Upper lobe of left lung (tissue), 4 donors: ENCODE results near the gene ARHGAP19.

ENCODE experiments used
- EP300 ChIP-seq, 4 donors: sonication (generic); formaldehyde crosslinking; IDR thresholded peaks; one replicate each; pipeline ENCODE4 v1.5.1; 2017; ENCODE audit warnings: antibody characterized with exemption in 4 of 4, control low read depth in 2 of 4
- TF ChIP-seq, protein P1 (sequence below), 6 experiments: fragments of 450-650 bp in 4 of 6; fragments of 200-600 bp in 2 of 6; sonication (generic) in 2 of 6; IDR thresholded peaks; one replicate each; pipeline ENCODE4 v1.5.1; 2016 to 2019; ENCODE audit warnings: antibody characterized with exemption in 6 of 6

DNA sequence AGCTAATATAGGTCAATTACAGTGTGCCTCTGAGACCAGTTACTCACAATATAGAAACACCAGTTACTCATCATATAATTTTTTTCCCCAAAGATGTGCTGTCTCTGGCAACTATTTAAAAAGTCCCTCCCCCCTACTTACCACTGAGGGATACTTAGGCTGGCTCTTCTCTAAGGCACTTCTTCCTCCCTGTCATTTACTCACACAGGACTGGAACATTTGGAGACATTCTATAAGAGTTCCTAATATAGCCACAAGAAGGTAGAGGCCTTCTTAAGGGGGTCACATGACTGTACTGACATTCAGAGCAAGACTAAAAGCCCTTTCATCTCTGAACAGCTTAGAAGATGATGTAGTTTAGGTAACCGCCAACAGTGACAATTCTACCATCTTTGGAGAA is 62.3 kb downstream of the ARHGAP19 start:
- TF ChIP-seq EP300 (IDR thresholded peaks at IDR 0.05) = no peak
- TF ChIP-seq, protein P1, sequence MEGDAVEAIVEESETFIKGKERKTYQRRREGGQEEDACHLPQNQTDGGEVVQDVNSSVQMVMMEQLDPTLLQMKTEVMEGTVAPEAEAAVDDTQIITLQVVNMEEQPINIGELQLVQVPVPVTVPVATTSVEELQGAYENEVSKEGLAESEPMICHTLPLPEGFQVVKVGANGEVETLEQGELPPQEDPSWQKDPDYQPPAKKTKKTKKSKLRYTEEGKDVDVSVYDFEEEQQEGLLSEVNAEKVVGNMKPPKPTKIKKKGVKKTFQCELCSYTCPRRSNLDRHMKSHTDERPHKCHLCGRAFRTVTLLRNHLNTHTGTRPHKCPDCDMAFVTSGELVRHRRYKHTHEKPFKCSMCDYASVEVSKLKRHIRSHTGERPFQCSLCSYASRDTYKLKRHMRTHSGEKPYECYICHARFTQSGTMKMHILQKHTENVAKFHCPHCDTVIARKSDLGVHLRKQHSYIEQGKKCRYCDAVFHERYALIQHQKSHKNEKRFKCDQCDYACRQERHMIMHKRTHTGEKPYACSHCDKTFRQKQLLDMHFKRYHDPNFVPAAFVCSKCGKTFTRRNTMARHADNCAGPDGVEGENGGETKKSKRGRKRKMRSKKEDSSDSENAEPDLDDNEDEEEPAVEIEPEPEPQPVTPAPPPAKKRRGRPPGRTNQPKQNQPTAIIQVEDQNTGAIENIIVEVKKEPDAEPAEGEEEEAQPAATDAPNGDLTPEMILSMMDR (IDR thresholded peaks at IDR 0.05) = no peak
